A549 treated with CpdA at 1 μM for 4 hours (cell line): ENCODE measurements around the gene LIN28B. TPM values are rescaled to one million over a fixed set of nuclear protein-coding genes. Genes with fewer than 3 reads are reported as not detected.

ENCODE experiments used
- total RNA-seq: library from RNA; stranded (reverse); fragments of 200-300 nt; extraction: Qiagen RNA extraction; gene quantifications from 5 replicates; pipeline ENCODE4 v1.2.3, GENCODE V29; 2022; ENCODE audit warnings: low read depth

The LIN28B gene, protein sequence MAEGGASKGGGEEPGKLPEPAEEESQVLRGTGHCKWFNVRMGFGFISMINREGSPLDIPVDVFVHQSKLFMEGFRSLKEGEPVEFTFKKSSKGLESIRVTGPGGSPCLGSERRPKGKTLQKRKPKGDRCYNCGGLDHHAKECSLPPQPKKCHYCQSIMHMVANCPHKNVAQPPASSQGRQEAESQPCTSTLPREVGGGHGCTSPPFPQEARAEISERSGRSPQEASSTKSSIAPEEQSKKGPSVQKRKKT
- total RNA-seq = 1.2 to 2.1 TPM (median 1.5 TPM) in 5 replicates

GRCh38 chr6:104956731-104957294 lies at the start of gene LIN28B:
TSS of gene LIN28B (plus strand) at chr6:104957107. CDS start at chr6:104957251, 144 bp downstream.

Other genes with a start within 250 kb of the LIN28B start
- 2.0 to 3.4 TPM (median 2.8 TPM) in 5 replicates for gene HACE1, start 97.2 kb upstream of the LIN28B start, total RNA-seq
- 27.3 to 30.5 TPM (median 30.1 TPM) in 5 replicates for gene POPDC3, start 222.9 kb downstream of the LIN28B start, total RNA-seq